Right lobe of liver (tissue), 6 donors: ENCODE results near the gene CRYBA2. TPM values are rescaled to one million over a fixed set of nuclear protein-coding genes. Genes with fewer than 3 reads are reported as not detected.

Experiments
- ATAC-seq, 4 donors: fragments of 200-7000 bp; cut with Tn5 transposase; one replicate each; pipeline ENCODE4 v1.9.1; 2020; ENCODE audit warnings: mild to moderate bottlenecking in 4 of 4, moderate library complexity in 4 of 4
- DNase-seq, 3 donors: peaks; one replicate each; pipeline ENCODE4 v3.0.0-alpha.2; 2020
- H3K27ac ChIP-seq, 3 donors: fragments of 200-600 bp; one replicate each; pipeline ENCODE4 v1.8.0; 2022
- H3K27me3 ChIP-seq, 2 donors: fragments of 200-600 bp; one replicate each; pipeline ENCODE4 v1.8.0; 2022
- H3K36me3 ChIP-seq, 4 donors: fragments of 200-600 bp; sonication (generic) in 1 of 4; one replicate each; pipeline versions ENCODE4 v1.5.1 to v1.8.0; 2017 to 2022; ENCODE audit warnings: control low read depth in 1 of 4
- H3K4me1 ChIP-seq, 4 donors: fragments of 200-600 bp; sonication (generic) in 1 of 4; one replicate each; pipeline versions ENCODE4 v1.5.1 to v1.8.0; 2017 to 2022; ENCODE audit warnings: control low read depth in 1 of 4
- H3K4me3 ChIP-seq, 3 donors: fragments of 200-600 bp; one replicate each; pipeline ENCODE4 v1.8.0; 2022
- H3K9me3 ChIP-seq, 4 donors: fragments of 200-600 bp; sonication (generic) in 1 of 4; one replicate each; pipeline versions ENCODE4 v1.5.1 to v1.8.0; 2017 to 2022; ENCODE audit warnings: control low read depth in 1 of 4
- POLR2A ChIP-seq: fragments of 450-650 bp; IDR thresholded peaks from one replicate; pipeline ENCODE4 v1.6.1; 2017; ENCODE audit warnings: antibody characterized with exemption, mild to moderate bottlenecking
- WGBS: methylation state at CpG from one replicate; pipeline ENCODE4 v1.1.6; 2018; ENCODE audit warnings: low coverage, low lambda C conversion rate; ENCODE audit not compliant: insufficient coverage; ENCODE audit errors: missing lambda C conversion rate; 5-methylcytosine and 5-hydroxymethylcytosine counted together
- intact Hi-C, 2 donors: fragments of 100-400 bp; cut with DNase I; formaldehyde crosslinking; loops; one replicate each; pipeline versions ENCODE4 v1.11.2 to v1.14.1; 2022
- total RNA-seq, 6 experiments: library from RNA; depleted of rRNA in 2 of 6; stranded (reverse); fragments of >200 nt in 2 of 6; fragmentation: NEBNext Ultra II Directional in 3 of 6; extraction: Animal tissue kit (Norgen Biotek cat#: 25700) in 3 of 6; gene quantifications; one replicate each; pipeline versions ENCODE4 v1.1.0 to v1.2.4, GENCODE V29; 2016 to 2023
- TF ChIP-seq, protein P1 (sequence below), 4 donors: fragments of 200-600 bp in 3 of 4; fragments of 450-650 bp in 1 of 4; IDR thresholded peaks; one replicate each; pipeline versions ENCODE4 v1.5.1 to v1.8.0; 2016 to 2022; ENCODE audit warnings: antibody characterized with exemption in 4 of 4, mild to moderate bottlenecking in 2 of 4
- donor health status: DM: no; HTN: yes; CAD: no.
- donor health status: DM: no; HTN: no; CAD: no.
- donor health status: DM: no; HTN: no; CAD: no.
- donor health status: DM: no; HTN: yes; CAD: no.
- donor health status: DM: no; HTN: yes; CAD: no.

CRYBA2 gene
- total RNA-seq, 6 experiments from 2014 or later = not detected

- H3K27me3 ChIP-seq = peaks cover 14 to 35% of the 10 kb centered on the region in 2 donors
- no peaks in the 10 kb centered on the region for H3K9me3 ChIP-seq
- intact Hi-C loops = no loop called here
- H3K4me1 ChIP-seq = peaks cover 0 to 20% (median 3%) of the 10 kb centered on the region in 4 donors
- H3K36me3 ChIP-seq = no peaks in the 10 kb centered on the region
- no peak for DNase-seq
- H3K4me3 ChIP-seq = no peak overlapping the region
- peak in 1 of 4 donors; percentile 31 for ATAC-seq
- H3K27ac ChIP-seq = no peak overlapping the region
- WGBS = 10% methylated on average over 9 of the region's 23 CpGs
- no peak for TF ChIP-seq POLR2A
- TF ChIP-seq, protein P1, sequence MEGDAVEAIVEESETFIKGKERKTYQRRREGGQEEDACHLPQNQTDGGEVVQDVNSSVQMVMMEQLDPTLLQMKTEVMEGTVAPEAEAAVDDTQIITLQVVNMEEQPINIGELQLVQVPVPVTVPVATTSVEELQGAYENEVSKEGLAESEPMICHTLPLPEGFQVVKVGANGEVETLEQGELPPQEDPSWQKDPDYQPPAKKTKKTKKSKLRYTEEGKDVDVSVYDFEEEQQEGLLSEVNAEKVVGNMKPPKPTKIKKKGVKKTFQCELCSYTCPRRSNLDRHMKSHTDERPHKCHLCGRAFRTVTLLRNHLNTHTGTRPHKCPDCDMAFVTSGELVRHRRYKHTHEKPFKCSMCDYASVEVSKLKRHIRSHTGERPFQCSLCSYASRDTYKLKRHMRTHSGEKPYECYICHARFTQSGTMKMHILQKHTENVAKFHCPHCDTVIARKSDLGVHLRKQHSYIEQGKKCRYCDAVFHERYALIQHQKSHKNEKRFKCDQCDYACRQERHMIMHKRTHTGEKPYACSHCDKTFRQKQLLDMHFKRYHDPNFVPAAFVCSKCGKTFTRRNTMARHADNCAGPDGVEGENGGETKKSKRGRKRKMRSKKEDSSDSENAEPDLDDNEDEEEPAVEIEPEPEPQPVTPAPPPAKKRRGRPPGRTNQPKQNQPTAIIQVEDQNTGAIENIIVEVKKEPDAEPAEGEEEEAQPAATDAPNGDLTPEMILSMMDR (IDR thresholded peaks at IDR 0.05) = no peak
Observed at GRCh38 chr2:218983263-218983933, 9.8 kb downstream of the CRYBA2 start.

DNA sequence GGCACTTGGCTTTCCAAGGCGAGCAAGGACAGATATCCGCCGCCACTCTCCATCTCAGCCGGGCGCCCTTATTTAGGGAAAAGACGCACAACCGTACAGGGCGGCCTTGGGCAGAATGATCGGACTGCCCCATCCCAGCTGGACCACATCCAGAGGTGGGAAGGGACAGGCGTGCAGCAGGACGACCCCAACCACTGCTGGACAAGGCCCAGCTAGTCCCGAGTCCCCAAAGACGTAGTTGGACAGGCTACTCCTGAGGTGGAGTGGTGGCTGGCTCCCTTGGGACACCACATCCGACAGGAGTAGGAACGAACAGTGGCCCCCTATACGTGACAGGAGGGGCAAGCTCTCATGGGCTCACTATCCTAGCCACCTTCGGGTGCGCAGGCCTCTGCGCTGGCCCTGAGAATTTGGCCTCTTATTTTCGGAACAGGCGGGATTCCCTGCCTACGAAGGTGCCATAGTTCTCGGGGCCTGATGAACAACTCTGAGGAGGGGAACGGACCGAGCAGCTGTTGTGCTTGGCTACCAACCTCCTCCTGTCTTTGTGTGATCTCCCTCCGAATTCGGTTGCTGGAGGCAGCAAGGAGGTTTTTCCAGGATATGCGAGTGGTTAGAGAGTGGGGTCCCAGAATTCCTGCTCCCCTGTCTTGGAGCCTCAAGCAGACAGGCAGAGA, 10.5 kb downstream of the CRYBA2 start:
- Histone ChIP-seq H3K4me3 (no peak overlapping the region), H3K4me1 (peaks cover 0 to 20% (median 3%) of the 10 kb centered on the region in 4 donors), H3K27ac (no peak overlapping the region), H3K9me3 (no peaks in the 10 kb centered on the region), H3K36me3 (no peaks in the 10 kb centered on the region), H3K27me3 (peaks cover 14 to 35% of the 10 kb centered on the region in 2 donors)
- intact Hi-C loops = no loop called here
- DNase-seq = no peak
- ATAC-seq = no peak
- TF ChIP-seq, protein P1 (IDR thresholded peaks at IDR 0.05) = no peak
- TF ChIP-seq POLR2A = no peak
- WGBS = 5% methylated on average over 17 of the region's 28 CpGs

DNA sequence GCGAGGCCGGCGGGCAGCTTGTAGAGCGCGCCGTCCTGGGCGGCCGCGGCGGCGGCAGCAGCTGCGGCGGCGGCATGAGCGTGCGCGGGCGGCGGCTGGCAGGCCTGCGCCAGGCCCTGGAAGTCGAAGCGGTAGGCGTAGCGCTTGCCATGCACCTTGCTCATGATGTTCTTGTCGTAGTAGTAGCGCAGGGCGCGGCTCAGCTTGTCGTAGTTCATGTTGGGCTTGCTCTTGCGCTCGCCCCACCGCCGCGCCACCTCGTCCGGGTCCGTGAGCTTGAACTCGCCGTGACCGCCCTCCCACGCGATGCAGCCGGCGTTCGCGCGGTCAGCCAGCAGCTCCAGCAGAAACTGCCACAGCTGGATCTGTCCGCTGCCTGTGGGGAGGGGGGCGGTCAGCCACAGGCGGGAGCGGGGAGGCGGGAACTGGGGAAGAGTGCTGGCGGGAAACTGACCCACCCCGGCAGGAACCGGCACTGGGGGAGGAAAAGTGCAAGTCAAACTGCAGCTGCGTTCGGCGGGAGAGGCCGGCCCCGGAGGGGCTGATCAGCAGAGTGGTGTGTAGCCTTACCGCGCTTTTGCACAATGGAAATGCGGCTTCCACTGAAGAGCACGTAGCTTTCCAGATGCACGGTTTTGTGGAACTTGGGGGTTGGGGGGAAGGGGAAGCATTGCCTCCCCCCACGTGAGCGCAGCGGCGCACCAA, 11.2 kb downstream of the CRYBA2 start:
- Histone ChIP-seq H3K4me1 (peaks cover 0 to 20% (median 3%) of the 10 kb centered on the region in 4 donors), H3K27ac (no peak overlapping the region), H3K9me3 (no peaks in the 10 kb centered on the region), H3K4me3 (no peak overlapping the region), H3K36me3 (no peaks in the 10 kb centered on the region), H3K27me3 (peaks cover 14 to 35% of the 10 kb centered on the region in 2 donors)
- intact Hi-C loops = no loop called here
- under 1% methylated on average over 17 of the region's 69 CpGs for WGBS
- peak; percentile 25 to 46 (median 36) for ATAC-seq
- DNase-seq = no peak
- TF ChIP-seq, protein P1 (IDR thresholded peaks at IDR 0.05) = no peak
- TF ChIP-seq POLR2A = no peak

- intact Hi-C loops = no loop called here
- Histone ChIP-seq H3K9me3 (no peaks in the 10 kb centered on the region), H3K4me1 (peaks cover 0 to 20% (median 3%) of the 10 kb centered on the region in 4 donors), H3K27me3 (peaks cover 14 to 35% of the 10 kb centered on the region in 2 donors), H3K27ac (no peak overlapping the region), H3K36me3 (no peaks in the 10 kb centered on the region), H3K4me3 (no peak overlapping the region)
- ATAC-seq (no peak), DNase-seq (no peak)
- TF ChIP-seq, protein P1 (IDR thresholded peaks at IDR 0.05) = no peak
- 3% methylated on average over 4 of the region's 46 CpGs for WGBS
Observed at GRCh38 chr2:218981390-218981880, 11.8 kb downstream of the CRYBA2 start.
